Left ventricle myocardium inferior (tissue), 1 donor: ENCODE results near the gene ZNF446. TPM values are rescaled to one million over a fixed set of nuclear protein-coding genes. Genes with fewer than 3 reads are reported as not detected.
A peak's percentile ranks its signal among the peaks of the same experiment; 100 is the strongest.
"Not testable (repeated sequence)": the region's sequence is repeated elsewhere in the genome, so short reads cannot be mapped to it uniquely, and the experiment has no call there.

ENCODE experiments used
- DNase-seq: peaks from one replicate; pipeline ENCODE4 v3.0.0-alpha.2; 2020
- H3K27ac ChIP-seq: fragments of 200-600 bp; replicated peaks from 2 replicates; pipeline ENCODE4 v1.8.0; 2021
- H3K27me3 ChIP-seq: fragments of 200-600 bp; 2 replicates; pipeline ENCODE4 v1.8.0; 2021; ENCODE audit warnings: low read depth
- H3K36me3 ChIP-seq: fragments of 200-600 bp; 2 replicates; pipeline ENCODE4 v1.8.0; 2021
- H3K4me1 ChIP-seq: fragments of 200-600 bp; 2 replicates; pipeline ENCODE4 v1.8.0; 2021
- H3K4me3 ChIP-seq: fragments of 200-600 bp; 2 replicates; pipeline ENCODE4 v1.8.0; 2021; ENCODE audit warnings: mild to moderate bottlenecking, moderate library complexity
- H3K9me3 ChIP-seq: fragments of 200-600 bp; replicated peaks from 2 replicates; pipeline ENCODE4 v1.8.0; 2021
- intact Hi-C: fragments of 100-400 bp; cut with micrococcal nuclease; formaldehyde crosslinking; loops from one replicate; pipeline ENCODE4 v1.11.0; 2022
- total RNA-seq: library from RNA; stranded (reverse); fragmentation: NEBNext Ultra II Directional; extraction: Animal tissue kit (Norgen Biotek cat#: 25700); gene quantifications from one replicate; pipeline ENCODE4 v1.2.1, GENCODE V29; 2021
- TF ChIP-seq, protein P1 (sequence below): fragments of 200-600 bp; IDR thresholded peaks from 2 replicates; pipeline ENCODE4 v1.8.0; 2021; ENCODE audit warnings: antibody characterized with exemption, mild to moderate bottlenecking, borderline replicate concordance
- donor health status: DM: no; HTN: yes; CAD: no; lungs with severe emphysema.

The ZNF446 gene
- total RNA-seq, 1 donor from 2014 or later: 4.9 TPM

DNA sequence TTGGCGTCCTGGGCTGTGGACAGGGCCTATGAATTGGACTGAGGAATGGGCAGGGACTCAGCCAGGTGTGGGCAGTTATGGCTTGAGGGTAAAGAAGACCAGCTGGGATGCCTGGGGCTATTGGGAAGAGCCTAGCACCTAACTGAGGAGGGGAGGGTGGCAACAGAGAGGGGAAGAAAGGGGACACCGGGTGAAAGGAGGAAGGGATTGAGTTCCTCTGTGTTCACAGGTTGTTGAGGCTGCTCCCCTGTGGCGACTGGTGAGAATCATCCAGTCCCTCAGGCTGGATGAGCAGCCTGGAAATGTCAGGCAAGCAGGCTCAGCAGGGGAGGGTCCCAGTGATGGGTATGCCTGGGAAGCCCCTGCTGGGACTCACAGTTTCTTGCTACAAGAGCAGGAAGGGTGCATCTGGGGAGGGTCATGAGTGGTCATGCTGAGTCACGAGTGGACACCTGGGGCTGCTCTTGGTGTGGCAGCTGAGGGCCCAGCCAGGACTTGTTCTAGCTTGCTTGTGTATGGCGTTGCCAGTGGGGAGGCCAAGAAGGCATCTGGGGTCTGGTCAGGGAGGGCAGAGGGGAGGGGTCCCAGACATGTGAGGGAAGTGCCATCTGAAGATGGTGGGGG is 7.8 kb upstream of the ZNF446 start:
- TF ChIP-seq, protein P1, sequence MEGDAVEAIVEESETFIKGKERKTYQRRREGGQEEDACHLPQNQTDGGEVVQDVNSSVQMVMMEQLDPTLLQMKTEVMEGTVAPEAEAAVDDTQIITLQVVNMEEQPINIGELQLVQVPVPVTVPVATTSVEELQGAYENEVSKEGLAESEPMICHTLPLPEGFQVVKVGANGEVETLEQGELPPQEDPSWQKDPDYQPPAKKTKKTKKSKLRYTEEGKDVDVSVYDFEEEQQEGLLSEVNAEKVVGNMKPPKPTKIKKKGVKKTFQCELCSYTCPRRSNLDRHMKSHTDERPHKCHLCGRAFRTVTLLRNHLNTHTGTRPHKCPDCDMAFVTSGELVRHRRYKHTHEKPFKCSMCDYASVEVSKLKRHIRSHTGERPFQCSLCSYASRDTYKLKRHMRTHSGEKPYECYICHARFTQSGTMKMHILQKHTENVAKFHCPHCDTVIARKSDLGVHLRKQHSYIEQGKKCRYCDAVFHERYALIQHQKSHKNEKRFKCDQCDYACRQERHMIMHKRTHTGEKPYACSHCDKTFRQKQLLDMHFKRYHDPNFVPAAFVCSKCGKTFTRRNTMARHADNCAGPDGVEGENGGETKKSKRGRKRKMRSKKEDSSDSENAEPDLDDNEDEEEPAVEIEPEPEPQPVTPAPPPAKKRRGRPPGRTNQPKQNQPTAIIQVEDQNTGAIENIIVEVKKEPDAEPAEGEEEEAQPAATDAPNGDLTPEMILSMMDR: no peak
- Histone ChIP-seq H3K4me1 (peaks cover 28% of the 10 kb centered on the region), H3K36me3 (peaks cover 40% of the 10 kb centered on the region), H3K27me3 (no peaks in the 10 kb centered on the region), H3K27ac (no peak overlapping the region), H3K4me3 (peak overlapping the region; percentile 92), H3K9me3 (no peaks in the 10 kb centered on the region)
- intact Hi-C loops: no loop called here
- DNase-seq: no peak

DNA sequence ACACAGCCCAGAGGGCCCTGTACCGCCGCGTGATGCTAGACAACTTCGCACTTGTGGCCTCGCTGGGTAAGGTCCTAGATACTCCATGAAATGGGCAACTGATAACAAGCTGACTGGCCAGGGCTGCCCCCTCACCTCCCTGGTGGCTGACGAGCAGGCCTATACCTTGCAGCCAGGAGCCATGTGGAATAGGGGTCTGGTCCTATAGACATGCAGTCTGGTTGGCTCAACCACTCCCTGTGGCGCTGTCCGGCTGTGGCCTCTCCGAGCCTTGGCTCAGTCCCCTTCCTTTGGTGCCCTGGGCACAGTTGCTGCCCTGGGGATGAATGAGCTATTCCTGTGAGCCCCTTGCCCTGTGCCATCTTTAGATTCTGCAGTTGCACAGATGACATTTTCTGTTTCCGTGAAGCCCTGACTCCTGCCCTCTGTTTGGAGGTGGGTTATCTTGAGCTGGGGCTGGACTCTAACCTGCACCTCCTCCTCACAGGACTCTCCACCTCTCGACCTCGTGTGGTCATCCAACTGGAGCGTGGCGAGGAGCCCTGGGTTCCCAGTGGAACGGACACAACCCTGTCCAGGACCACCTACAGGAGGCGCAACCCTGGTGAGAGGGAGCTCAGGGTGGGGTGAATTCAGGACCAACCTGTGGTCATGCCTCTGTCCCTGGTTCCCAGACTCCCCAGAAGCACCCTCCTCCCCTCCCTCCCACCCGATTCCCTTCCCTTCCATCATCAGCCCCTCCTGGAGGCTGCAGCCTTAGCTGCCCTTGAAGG is 6.7 kb upstream of the ZNF446 start:
- Histone ChIP-seq H3K9me3 (no peaks in the 10 kb centered on the region), H3K27ac (no peak overlapping the region), H3K27me3 (no peaks in the 10 kb centered on the region), H3K4me1 (peaks cover 28% of the 10 kb centered on the region), H3K36me3 (peaks cover 44% of the 10 kb centered on the region), H3K4me3 (no peak overlapping the region)
- no peak for DNase-seq
- intact Hi-C loops: no loop called here
- TF ChIP-seq, protein P1: no peak

DNA sequence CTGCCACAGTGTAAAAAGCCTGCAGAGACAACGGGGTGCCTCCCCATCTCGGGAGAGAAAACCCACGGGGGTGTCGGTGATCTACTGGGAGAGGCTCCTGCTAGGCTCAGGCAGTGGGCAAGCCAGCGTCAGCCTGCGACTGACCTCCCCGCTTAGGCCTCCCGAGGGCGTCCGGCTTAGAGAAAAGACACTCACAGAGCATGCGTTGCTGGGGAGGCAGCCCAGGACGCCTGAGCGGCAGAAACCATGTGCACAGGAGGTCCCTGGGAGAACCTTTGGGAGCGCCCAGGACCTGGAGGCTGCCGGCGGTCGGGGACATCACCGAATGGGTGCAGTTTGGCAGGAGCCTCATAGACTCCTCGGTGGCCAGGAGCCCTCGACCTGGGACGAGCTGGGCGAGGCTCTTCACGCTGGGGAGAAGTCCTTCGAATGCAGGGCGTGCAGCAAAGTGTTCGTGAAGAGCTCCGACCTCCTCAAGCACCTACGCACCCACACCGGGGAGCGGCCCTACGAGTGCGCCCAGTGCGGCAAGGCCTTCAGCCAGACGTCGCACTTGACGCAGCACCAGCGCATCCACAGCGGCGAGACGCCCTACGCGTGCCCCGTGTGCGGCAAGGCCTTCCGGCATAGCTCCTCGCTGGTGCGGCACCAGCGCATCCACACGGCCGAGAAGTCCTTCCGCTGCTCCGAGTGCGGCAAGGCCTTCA is 5.2 kb upstream of the ZNF446 start:
- H3K27ac ChIP-seq, intact Hi-C loops, H3K4me3 ChIP-seq, DNase-seq, H3K27me3 ChIP-seq, H3K9me3 ChIP-seq: not testable (repeated sequence)
- Histone ChIP-seq H3K4me1 (peaks cover 41% of the 10 kb centered on the region), H3K36me3 (peaks cover 44% of the 10 kb centered on the region)

DNA sequence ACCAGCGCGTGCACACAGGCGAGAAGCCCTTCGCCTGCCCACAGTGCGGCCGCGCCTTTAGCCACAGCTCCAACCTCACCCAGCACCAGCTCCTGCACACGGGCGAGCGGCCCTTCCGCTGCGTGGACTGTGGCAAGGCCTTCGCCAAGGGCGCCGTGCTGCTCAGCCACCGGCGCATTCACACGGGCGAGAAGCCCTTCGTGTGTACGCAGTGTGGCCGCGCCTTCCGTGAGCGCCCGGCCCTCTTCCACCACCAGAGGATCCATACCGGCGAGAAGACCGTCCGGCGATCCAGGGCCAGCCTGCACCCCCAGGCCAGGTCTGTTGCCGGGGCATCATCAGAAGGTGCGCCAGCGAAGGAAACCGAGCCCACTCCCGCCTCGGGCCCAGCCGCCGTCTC is 4.4 kb upstream of the ZNF446 start:
- Histone ChIP-seq H3K4me1 (peaks cover 39% of the 10 kb centered on the region), H3K9me3 (no peaks in the 10 kb centered on the region), H3K4me3 (no peak overlapping the region), H3K27me3 (no peaks in the 10 kb centered on the region), H3K27ac (no peak overlapping the region), H3K36me3 (peaks cover 44% of the 10 kb centered on the region)
- no peak for DNase-seq
- intact Hi-C loops: no loop called here
- TF ChIP-seq, protein P1: no peak

- Histone ChIP-seq H3K27me3 (no peaks in the 10 kb centered on the region), H3K9me3 (no peaks in the 10 kb centered on the region), H3K4me1 (peaks cover 28% of the 10 kb centered on the region), H3K27ac (no peak overlapping the region), H3K36me3 (peaks cover 48% of the 10 kb centered on the region), H3K4me3 (no peak overlapping the region)
- DNase-seq: no peak
- TF ChIP-seq, protein P1: no peak
- intact Hi-C loops: no loop called here
Measured at GRCh38 chr19:58473775-58474174, 2.4 kb upstream of the ZNF446 start.
